Raji (cell line): Measurements from ENCODE around the gene HOXA7.

ENCODE experiments used
- POLR2A ChIP-seq: IDR thresholded peaks from 2 replicates; pipeline ENCODE4 v1.6.1; 2011; ENCODE audit warnings: low read depth, low read length, control low read depth; ENCODE audit not compliant: insufficient read depth

Gene HOXA7

GRCh38 chr7:27145165-27145913 is 11.1 kb downstream of the HOXA7 start:
- no peak for TF ChIP-seq POLR2A

DNA sequence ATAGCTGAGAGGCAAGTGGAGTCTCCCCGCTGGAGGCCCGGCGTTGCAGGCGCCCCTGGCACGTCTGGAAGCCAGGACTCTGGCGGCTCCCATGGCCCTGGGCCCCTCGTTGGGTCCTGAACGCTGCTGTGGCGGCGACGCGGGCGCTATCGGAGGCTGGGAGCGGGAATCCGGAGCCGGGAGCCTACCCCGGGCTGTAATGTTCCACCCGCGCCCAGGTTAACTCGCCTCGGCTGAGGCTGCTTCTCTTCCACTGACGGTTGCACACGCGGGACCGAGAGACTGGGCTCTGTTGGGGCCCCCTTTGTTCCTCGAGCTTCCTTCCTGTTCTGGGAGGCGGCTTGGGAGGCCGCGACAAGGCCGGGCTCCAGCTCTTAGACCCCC is 11.7 kb downstream of the HOXA7 start:
- TF ChIP-seq POLR2A = no peak

- TF ChIP-seq POLR2A = no peak
Observed at GRCh38 chr7:27143950-27144780, 12.3 kb downstream of the HOXA7 start.

DNA sequence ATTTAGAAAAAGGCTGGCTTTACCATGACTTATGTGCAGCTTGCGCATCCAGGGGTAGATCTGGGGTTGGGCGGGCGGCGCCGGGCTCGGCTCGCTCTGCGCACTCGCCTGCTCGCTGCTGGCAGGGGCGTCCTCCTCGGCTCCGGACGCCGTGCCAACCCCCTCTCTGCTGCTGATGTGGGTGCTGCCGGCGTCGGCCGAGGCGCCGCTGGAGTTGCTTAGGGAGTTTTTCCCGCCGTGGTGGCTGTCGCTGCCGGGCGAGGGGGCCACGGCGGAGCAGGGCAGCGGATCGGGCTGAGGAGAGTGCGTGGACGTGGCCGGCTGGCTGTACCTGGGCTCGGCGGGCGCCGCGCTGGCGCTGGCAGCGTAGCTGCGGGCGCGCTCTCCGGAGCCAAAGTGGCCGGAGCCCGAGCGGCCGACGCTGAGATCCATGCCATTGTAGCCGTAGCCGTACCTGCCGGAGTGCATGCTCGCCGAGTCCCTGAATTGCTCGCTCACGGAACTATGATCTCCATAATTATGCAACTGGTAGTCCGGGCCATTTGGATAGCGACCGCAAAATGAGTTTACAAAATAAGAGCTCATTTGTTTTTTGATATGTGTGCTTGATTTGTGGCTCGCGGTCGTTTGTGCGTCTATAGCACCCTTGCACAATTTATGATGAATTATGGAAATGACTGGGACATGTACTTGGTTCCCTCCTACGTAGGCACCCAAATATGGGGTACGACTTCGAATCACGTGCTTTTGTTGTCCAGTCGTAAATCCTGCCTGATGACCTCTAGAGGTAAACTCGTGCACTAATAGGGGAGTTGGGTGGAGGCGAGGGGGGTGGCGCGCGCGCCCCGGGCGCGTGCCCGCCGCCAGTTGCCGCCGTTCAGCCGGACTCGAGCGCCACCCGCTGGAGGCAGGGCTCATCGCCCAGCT is 13.2 kb downstream of the HOXA7 start, which contains the start of gene HOXA5:
HOXA5 (minus strand) TSS at position 659 of the 927 bp plus-strand sequence; CDS start at position 585, 74 bp downstream.
- no peak for TF ChIP-seq POLR2A

DNA sequence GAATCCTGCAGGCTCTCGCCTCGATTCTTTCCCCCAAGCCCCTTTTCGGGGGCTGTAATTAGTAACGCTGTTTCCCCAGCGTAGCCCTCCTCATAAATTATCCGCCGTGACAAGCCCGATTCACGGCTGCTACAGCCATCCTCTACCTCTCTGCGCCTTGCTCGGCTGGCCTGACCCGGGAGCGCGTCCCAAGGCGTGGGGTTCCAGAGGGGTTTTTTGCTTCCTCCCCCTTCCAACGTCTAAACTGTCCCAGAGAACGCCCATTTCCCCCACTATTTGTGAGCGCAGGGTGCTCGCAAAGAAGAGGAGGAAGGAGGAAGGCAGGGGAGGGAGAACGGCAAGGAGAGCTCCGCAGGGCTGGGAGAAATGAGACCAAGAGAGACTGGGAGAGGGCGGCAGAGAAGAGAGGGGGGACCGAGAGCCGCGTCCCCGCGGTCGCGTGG is 13.9 kb downstream of the HOXA7 start:
- no peak for TF ChIP-seq POLR2A

- TF ChIP-seq POLR2A = no peak
Observed at GRCh38 chr7:27141923-27142579, 14.4 kb downstream of the HOXA7 start.

DNA sequence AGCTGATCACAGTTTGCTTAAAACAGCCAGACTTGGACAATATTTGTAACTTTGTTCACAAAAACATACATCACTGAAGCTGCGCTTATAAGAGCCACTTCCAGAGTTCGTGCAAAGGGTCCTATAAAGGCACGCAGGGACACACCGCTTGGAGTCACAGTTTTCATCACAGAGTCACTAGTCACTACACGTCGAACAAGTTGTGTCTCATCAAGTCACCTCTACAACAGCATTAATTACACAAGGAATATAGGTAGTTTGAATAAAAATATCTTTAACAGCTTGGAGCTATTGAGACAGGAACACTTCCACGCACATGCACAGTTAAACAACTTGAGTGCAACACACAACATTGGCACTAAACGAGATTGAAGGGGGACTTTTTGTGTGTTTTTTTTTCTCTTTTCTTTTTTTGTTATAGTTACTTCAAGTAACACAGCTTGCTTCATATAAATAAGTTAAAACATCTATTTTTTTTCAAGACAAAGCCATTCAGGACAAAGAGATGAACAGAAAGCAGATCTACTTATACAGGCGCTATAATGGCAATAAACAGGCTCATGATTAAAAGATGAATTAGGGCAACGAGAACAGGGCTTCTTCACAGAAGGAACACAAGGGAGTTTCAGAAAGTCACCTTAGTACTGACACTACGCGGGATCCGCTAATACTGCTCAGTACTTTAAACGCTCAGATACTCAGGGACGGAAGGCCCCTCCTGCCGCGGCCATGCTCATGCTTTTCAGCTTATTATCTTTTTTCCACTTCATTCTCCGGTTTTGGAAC is 15.1 kb downstream of the HOXA7 start:
- TF ChIP-seq POLR2A = no peak

- TF ChIP-seq POLR2A = no peak
Observed at GRCh38 chr7:27140126-27140857, 16.2 kb downstream of the HOXA7 start.

DNA sequence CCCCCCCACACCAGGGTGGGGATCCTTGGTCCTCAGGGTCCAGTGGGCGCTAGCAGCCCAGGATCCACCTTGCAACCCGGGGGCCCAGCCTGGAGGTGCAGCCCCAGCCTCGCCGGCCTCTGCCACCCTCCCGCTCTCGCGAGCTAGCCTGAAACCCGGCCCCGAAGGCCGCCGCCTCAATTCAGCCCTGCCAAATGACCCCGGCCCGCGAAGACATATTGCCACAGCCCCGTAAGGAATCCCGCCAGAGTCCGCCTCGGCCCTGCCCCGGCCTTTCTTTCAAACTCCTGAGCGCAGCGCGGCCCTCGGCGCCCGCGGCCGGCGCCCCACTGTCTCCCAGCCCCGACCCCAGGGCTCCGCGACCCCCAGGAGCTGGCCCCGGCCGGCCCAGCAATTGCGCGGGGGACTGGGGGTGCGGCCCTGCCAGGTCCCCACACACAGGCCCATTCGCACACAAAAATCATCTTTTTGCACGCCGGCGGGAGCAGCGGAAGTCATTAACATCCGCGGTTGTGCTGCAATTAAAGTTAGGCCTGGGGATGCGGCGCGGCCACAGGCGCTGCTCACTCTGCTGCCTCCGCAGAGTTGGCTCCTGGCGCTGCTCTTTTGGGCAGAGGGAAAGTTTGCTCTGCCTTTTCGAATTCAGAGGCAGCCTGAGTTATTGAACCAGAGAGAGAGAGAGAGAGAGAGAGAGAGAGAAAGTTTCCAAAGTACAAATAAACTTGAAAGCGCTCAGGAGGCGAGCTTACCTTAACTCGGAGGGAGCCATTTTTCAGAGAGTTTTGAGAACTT is 16.9 kb downstream of the HOXA7 start:
- no peak for TF ChIP-seq POLR2A

DNA sequence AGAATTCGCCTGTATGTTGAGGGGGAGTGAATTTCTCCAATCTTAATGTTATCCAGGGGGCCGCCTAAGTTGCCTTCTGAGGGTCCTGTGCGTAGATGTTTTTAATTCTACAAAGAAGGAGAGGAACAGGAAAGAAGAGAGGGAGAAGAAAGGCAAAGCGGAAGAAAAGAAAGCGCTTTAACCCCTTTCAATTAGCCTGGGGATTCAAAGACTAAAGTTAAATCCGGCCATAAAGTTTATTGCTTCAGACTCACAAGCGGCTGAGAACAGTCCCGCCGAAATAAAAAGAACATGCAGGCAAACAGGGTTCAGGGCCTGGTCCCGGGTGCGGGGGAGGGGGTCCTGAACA is 17.5 kb downstream of the HOXA7 start:
- no peak for TF ChIP-seq POLR2A

GRCh38 chr7:27138472-27138871 is 18.0 kb downstream of the HOXA7 start:
- TF ChIP-seq POLR2A = no peak

DNA sequence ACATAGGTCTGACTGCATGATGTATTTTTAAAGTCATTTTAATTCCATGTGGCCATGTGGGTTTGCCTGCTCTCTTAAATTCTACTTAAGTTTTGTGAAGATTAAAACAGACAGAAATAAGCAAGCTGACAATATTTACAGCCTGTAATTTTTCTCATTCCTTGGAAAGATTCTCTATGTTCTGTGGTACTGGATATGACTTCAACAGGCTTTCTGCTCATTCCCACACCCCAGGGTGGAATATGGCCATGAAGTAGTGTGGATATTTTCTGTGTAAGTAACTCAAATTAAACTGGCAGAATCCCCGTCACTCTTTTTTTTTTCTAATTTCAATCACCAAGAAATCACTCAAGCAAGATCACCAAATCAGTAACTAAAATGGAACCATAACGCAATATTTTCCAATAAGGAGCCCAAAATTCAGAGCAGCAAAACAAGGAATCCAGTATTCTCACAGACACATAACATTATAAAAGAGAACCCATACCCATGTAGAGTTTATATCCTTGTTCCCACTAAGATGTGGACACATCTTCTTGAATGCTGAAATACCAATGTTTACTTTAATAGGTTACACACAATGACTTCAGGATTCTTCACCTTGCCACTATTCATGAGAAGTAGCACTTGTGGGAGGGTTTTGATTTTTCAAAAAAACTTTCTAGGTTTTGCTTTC is 18.7 kb downstream of the HOXA7 start:
- TF ChIP-seq POLR2A = no peak
